NAMALWA (cell line): ENCODE measurements around the gene DUS2.

Source experiments
- DNase-seq: peaks from one replicate; pipeline ENCODE4 v3.0.0-alpha.2; 2015; ENCODE audit warnings: low spot score

DUS2 gene

DNA sequence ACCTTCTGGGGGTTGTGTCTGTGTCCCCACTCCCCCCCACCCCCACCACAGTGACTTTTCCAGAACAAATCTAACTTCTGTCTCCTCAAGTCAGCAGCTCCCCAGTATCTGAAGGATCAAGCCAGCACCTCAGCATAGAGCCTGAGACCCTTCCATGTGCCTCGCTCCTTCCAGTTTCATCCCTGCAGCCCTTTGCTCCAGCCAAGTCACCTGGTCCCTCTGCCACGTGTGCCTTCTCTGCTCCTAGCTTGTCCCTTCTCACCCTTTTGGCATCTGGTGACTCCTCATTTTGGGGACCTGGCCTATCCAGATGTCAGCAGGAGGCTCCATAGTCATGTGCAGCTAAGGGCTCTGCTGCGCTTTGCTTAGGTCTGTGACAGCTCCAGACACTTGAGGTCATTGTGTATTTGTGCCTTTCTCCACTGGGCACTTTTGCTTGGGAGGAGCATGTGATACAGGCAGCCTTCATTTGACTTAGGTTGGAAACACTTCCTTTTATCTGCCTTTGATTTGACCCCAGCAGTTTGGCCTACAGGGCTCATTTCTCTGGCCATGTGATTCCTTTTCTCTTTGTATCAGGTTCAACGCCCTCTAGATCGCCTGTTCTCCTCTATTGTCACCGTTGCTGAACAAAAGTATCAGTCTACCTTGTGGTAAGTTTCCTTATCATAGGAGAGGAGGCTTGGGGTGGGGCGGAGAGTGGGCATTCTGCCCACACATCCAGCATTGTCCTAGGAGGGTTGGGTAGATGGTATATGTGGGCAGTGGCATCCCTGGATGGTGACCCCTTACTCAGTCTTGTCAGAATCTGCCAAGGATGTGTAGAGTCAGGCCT lies 55.0 kb downstream of the DUS2 start:
- no peak for DNase-seq

DNA sequence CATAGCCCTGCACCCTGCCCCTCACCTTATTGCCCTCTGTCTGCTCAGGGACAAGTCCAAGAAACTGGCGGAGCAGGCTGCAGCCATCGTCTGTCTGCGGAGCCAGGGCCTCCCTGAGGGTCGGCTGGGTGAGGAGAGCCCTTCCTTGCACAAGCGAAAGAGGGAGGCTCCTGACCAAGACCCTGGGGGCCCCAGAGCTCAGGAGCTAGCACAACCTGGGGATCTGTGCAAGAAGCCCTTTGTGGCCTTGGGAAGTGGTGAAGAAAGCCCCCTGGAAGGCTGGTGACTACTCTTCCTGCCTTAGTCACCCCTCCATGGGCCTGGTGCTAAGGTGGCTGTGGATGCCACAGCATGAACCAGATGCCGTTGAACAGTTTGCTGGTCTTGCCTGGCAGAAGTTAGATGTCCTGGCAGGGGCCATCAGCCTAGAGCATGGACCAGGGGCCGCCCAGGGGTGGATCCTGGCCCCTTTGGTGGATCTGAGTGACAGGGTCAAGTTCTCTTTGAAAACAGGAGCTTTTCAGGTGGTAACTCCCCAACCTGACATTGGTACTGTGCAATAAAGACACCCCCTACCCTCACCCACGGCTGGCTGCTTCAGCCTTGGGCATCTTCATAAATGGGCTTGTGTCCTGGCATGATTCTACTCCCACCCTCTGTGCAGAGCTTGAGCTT lies 55.8 kb downstream of the DUS2 start:
- no peak for DNase-seq

DNA sequence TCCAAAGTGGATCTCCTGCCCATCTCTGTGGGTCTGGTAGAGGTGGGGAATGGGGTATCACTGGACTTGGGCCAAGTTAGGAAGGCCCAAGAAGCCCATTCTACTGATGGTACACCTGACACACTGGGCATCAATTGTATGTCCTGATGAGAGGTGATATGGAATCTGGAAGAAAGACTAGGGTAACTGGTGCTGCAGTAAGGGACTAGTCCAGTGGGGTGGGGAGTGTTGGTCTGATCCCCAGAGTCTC lies 56.2 kb downstream of the DUS2 start:
- DNase-seq: no peak

DNA sequence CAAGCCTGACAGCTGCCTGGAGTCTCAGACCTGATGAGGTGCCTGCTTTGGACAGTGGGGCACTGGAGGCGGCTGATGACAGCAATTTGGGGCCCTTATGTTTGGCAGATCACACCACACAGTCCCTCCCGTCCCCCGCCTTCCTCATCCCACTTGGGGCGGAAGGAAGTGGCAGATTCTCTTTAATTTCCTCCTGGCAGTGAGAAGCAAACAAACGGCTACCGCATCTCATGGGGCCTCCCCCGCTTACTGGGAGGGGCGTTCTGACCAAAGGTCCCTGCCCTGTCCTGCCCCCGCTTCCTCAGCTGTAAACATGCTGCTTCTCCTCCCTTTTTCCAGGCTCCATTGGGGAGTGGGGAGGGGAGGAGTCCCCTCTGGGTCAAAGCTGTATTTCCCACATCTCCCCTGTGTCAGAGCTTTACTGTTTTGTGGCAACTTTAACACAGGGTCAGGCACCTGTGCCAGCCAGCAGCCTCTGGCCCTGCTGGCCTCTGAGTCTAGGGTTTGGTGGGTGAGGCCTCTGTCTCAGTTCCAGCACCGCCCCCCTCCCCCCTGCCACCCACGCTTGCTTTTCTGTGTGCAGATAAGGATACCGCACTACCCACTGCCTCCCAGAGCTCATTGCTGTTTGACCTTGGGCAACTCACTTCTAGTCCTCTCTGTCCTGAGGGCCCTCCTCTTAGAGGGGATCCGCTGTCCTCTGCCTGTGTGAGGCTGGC lies 56.7 kb downstream of the DUS2 start:
- no peak for DNase-seq

DNA sequence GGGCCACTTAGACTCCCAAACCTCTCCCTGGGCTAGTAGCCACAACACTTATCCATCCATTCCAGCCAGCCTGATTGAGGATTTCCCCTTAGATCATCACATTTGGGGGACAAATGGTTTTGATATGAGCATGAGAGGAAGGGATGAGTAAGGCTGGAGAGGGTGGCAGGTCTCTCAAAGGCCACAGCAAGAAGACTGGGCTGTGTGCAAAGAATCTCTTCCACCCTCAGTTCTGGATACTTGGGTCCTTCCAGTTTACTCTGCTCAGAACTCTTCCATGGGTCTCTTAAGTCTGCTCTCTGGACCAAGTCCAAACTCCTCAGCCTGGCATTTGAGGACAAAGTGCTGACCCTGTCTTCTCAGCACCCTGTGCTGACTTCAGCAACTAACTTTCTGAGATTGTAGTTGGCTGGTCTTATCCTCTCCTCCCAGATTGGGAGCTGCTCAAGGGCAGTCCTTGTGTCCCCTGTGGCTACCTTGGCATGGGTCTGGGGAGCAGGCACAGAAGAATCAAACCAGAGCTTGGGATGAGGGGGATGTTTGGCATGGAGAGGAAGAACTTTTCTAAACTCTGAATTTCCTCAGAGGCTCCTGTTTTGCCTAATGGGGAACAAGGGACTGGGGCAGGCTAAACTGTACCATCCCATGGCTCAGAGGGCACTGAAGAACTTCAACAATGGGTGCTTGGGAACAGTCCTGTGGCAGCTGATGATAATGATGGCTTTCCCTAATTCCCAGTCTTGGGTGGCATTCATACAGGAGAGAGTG lies 59.0 kb downstream of the DUS2 start:
- DNase-seq: no peak

DNA sequence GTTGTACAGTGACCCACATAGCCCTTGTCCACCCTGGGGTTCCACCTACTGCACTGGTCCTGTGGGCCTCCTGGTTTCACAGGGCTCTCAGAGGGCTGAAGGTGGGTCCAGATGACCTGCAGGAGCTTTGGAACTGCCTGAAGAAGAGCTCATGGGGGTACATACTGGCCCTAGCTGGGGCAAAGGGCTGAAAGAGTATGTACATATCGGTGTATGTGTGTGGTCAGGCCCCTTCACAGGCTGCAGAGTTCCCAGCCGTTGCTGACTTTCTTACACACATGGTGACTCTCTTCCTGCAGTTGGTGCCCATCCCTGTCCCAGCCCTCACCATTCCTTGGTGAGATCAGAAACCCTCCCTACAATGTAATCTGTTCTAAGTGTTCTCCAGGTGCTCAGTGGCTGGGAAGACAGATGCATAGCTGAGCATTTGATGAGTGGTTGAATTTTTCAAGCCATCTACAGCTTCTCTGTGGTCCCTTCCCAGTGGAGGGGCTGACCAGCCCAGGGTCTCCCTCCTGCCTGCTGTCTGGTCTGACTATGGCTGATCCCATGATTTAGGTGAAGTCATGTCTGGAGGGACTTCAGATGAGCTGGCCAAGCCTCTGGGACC lies 59.6 kb downstream of the DUS2 start:
- no peak for DNase-seq

DNA sequence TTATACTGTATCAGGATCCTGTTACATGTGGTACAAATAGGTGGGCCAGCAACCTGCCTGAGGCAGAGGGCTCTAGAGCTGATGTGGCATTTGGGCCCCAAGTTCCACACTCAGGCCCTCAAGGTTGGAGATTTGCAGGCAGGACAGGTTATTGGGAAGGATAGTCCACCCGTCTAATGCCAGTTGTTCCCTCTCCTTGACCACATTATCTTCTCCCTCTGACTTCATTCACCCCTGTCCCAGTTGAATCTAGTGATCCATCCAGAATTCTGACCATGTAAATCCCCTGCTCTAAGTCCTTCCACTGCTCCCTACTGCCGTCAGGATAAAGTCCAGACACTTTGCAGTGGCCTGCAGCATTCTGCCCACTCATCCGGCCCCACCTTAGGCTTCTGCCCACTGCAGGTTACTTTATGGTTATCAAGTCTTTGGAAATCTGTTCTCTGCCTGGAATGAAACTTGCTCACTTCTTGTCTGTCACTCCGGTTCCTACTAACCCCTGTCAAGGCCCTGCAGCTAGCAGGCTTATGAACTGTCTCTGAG lies 60.2 kb downstream of the DUS2 start:
- DNase-seq: no peak

DNA sequence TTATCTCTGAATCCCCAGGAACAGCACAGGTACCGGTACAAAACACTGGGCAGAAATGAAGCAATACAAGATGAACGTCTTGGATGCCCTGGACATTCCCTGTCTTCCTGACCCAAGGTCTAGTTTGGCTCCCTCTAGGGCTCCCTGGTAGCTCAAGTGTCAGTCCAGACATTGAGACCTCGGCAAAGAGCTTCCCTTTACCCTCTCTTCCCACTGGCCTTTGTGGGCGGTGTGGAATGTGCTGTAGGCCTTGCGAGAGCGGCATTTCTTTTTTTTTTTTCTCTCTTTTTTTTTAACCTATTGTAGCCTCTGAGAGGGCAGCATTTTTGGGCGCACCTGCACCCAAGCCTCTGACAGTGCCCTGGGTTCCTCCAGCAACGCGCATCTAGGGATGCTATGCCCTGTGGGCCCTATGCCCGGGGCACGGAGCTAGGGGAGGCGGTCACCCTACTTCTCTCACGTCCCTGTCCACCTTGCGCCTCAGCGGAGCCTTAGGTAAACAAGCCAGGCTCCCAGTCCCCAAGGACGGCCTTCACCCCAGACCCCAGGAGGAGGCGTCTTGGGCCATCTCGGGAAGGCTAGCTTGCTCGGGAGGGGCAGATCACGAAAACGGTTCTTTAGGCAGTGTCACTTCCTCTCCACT lies 60.9 kb downstream of the DUS2 start:
- no peak for DNase-seq

DNA sequence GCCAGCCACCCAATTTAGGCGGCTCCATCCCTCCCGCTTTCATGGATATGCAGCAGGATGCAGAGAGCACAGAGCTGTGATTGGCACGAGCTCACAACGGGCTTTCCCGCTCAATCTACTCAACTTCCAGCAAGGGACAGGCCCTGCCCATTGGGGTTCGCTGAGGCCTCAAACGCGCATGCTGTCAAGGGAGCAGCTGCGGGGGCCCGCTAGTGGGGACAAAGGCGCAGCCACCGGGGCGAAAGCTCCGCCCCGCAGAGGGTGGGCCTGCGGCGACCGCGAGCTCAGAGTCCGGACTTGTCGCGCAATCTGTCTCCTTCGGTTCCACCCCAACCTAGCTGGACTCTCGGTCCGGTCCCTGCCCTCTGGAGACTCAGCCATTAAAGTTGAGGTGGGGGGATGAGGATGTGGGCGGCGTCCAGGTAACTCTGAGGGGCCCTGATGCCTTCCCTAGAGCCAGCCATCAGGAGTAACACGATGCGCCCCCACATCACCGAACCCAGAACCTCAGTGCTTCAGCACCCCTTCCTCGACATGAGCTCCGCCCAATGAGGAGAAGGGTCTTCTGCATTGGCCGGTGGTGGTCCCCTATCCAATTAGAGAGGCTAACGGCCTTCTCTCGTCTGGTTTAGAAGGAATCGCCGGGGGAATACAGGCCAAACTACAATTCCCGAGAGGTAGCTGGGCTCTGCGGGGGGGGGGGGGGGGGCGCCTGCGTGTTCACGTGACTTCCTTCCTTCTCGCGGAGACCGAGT lies 61.6 kb downstream of the DUS2 start:
- peak; percentile 94 for DNase-seq

DNA sequence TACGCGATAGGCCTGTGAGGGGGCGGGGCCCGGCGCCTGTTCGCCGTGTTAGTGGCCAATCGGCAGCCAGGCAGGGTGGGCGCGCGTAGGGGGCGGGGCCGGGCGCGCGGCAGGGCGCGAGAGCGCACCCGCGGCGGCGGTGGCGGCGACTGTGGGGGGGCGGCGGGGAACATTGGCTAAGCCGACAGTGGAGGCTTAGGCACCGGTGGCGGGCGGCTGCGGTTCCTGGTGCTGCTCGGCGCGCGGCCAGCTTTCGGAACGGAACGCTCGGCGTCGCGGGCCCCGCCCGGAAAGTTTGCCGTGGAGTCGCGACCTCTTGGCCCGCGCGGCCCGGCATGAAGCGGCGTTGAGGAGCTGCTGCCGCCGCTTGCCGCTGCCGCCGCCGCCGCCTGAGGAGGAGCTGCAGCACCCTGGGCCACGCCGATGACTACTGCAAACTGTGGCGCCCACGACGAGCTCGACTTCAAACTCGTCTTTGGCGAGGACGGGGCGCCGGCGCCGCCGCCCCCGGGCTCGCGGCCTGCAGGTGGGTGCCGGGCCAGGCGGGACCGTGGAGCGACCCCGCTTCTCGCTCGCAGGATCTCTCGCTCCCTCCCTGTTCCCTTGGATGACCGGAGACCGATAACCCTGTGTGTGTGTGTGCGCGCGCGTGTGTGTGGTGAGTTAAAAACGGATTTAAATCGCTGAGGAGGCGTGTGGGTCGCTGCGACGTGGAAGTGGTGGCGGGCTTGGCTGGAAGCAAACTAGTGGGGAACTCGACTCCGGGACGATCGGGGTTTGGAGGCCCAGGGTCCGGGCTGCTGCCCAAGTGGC lies 62.4 kb downstream of the DUS2 start, which contains the start of gene NFATC3:
NFATC3 (plus strand) TSS at position 112 of the 813 bp plus-strand sequence; CDS start at position 424, 312 bp downstream.
- DNase-seq: peak; percentile 97

DNA sequence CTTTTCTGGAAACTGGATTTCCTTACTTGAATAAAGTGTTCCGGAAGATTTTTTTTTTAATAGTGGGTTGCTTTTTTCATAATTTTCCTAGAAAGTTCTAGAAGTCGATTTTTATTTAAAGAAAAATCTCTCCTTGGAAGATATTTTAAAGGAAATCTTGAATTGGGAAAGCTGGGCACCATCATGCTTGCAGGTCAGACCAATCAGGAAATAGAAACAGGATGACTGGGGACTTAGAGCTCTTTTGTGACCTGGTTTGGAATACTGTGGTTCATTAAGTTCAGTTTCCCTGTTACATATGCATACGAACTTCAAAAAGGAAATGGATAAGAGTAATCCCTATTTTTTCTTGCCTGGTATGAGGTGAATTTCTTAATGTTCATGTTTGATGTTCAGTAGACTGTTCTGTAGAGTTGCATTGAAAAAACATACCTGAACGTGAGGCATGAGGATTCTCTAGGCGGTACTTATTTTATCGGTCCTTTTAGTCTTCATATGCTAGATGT lies 63.3 kb downstream of the DUS2 start:
- peak; percentile 55 for DNase-seq

DNA sequence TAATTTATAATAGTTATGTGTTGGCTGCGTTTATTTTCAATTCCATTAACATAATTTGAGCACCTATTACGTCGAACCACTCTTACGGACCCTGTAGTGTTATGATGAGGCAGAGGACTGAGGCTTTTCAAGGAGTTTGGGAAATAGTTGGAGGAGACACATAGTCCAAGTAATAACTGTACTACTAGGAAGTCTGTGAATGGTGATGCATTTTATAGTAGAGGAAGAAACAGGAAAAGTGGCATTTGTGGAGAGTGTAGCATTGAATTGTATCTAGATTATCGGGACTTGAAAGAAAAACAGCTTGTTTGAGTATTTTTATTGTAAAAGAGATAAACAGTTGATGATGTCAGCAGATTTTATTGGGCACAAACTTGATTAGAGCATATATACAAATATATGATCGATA lies 63.8 kb downstream of the DUS2 start:
- DNase-seq: no peak

DNA sequence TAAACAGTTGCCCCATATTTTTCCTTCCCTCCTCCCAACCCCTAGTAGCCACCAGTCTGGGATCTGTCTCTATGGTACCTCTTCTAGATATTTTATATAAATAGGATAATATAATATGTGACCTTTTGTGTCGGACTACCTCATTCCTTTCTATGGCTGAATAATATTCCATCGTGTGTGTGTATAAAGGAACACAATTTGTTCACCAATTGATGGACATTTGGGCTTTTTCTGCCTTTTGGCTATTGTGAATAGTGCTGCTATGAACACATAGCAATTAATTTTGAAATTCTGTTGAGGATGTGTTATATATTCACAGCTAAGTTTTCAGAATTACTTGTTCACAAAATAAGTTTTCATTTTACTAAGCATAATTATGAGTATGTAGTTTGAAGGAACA lies 64.6 kb downstream of the DUS2 start:
- no peak for DNase-seq

DNA sequence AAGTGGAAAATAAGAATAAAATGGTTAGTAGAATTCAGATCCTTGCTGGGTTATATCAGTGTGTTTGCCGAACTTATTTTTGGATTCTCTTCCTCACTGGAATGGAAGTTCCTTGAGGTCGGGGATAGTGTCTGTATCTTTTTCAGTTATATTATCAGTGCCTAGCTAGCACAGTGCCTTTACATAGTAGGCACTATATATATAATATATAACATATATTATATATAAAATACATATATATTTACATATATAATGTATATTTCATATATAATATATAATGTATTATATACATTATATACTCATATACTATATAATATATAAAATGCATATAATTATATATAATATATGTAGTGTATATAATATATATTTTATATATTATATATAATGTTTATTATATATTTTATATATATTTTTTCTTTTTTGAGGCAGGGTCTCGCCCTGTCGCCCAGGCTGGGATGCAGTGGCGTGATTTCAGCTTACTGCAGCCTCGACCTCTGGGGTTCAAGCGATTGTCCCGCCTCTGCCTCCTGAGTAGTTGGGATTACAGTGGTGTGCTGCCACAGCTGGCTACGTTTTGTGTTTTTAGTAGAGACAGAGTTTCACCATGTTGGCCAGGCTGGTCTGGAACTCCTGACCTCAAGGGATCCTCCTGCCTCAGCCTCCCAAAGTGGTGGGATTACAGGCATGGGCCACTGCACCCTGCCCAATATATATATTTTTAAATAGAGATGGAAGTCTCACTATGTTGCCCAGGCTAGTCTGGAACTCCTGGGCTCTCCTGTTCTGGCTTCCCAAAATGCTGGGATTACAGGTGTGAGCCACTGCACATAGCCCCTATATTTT lies 65.3 kb downstream of the DUS2 start:
- no peak for DNase-seq

DNA sequence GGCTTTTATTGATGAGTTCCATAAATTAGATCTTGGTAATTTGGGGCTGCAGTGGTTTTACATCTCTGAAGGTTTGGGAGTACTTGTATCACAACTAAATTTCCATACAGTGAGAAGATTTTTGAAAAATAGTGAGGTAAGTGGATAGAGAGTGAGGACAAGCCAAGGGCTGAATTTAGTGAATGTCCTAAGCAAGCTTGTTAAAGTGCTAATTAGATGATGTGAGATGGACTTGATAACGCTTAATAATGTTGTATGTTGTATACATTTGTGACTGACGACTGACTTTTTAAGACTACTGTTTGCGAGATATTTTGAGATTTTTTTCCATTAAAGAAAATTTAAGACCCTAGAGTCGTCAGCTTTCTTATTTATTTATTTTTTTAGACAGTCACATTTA lies 66.0 kb downstream of the DUS2 start:
- DNase-seq: no peak

DNA sequence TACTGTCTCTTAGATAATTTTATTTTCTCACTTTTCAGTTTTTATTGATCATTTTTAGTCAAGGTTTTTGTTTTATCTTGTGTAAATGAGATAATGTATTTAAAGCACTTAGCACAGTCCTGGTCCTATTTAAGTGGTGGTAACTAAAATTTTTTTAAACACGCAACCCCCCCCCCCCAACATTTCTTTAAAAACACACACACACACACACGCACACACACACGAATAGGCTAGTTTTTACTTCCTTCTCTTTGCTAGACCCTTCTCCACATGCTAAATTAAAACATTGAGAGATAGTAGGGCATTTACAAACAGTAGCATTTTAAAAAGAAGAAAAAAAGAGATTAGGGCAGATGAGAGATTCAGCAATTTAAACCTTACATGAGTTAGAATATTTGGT lies 67.0 kb downstream of the DUS2 start:
- peak; percentile 44 for DNase-seq

DNA sequence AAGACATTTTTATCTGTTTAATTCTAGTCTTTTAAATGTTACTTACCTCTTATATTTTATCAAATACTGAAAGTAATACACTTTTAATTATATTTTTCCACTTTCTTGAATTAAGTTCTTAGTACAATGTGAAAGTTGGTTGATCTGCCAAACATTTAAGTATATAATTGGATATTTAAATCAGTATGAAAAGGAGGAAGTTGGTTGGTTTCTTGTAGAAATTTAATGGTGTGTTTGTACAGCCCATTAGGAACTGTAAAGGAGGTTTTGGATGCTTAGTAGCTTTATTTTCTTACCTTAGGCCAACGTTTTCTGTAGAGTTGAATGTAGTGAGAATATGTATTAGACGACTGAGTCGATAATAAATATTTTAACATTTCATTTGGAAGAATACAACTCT lies 67.4 kb downstream of the DUS2 start:
- DNase-seq: peak; percentile 45
